ENCODE results near the gene ADCY7. TPM values are rescaled to one million over a fixed set of nuclear protein-coding genes. Genes with fewer than 3 reads are reported as not detected.

Gene ADCY7
- total and polyA plus RNA-seq, 4 donors = 20.9 to 105 (median 38.5) TPM

GRCh38 chr16:50275098-50275415 lies 8.7 kb downstream of the ADCY7 start:
- DNase-seq (no peak), ATAC-seq (ENCODE audit: insufficient read depth, low FRiP score) (no peak)
- H3K9ac ChIP-seq (ENCODE audit: insufficient read depth in 1 of 2, low read length in 2 of 2) = no peak overlapping the region
- no peak for TF ChIP-seq CTCF (IDR thresholded peaks at IDR 0.05; ENCODE audit: control extremely low read depth, extremely low read depth)
- H3K4me1 ChIP-seq (ENCODE audit: control insufficient read depth in 5 of 5, insufficient read depth in 5 of 5, low read length in 5 of 5) = peaks cover 0 to 11% (median 0%) of the 10 kb centered on the region in 5 donors
- no peaks in the 10 kb centered on the region for H3K36me3 ChIP-seq (ENCODE audit: control insufficient read depth in 4 of 4, insufficient read depth in 4 of 4, low read length in 4 of 4)
- WGBS, 2 donors = 85 to 89% methylated on average over 3 of the region's 3 CpGs
- no peaks in the 10 kb centered on the region for H3K27me3 ChIP-seq (ENCODE audit: control insufficient read depth in 3 of 3, insufficient read depth in 3 of 3, low read length in 2 of 3)
- H3K9me3 ChIP-seq (ENCODE audit: control insufficient read depth in 4 of 4, insufficient read depth in 3 of 4, low read length in 3 of 4) = peaks cover 0 to 2% (median 0%) of the 10 kb centered on the region in 4 donors
- peak overlapping the region; percentile 18 for H3K4me3 ChIP-seq
- H3K27ac ChIP-seq (ENCODE audit: low read depth in 1 of 2, low read length in 1 of 2) = peak overlapping the region in 1 of 2 donors; percentile 69

- Histone ChIP-seq H3K4me1 (ENCODE audit: control insufficient read depth in 5 of 5, insufficient read depth in 5 of 5, low read length in 5 of 5) (peaks cover 0 to 11% (median 0%) of the 10 kb centered on the region in 5 donors), H3K9me3 (ENCODE audit: control insufficient read depth in 4 of 4, insufficient read depth in 3 of 4, low read length in 3 of 4) (no peaks in the 10 kb centered on the region), H3K4me3 (no peak overlapping the region), H3K27ac (ENCODE audit: low read depth in 1 of 2, low read length in 1 of 2) (peak overlapping the region in 1 of 2 donors; percentile 69), H3K36me3 (ENCODE audit: control insufficient read depth in 4 of 4, insufficient read depth in 4 of 4, low read length in 4 of 4) (no peaks in the 10 kb centered on the region), H3K9ac (ENCODE audit: insufficient read depth in 1 of 2, low read length in 2 of 2) (no peak overlapping the region), H3K27me3 (ENCODE audit: control insufficient read depth in 3 of 3, insufficient read depth in 3 of 3, low read length in 2 of 3) (no peaks in the 10 kb centered on the region)
- TF ChIP-seq CTCF (IDR thresholded peaks at IDR 0.05; ENCODE audit: control extremely low read depth, extremely low read depth) = no peak
- no peak for ATAC-seq (ENCODE audit: insufficient read depth, low FRiP score)
- WGBS, 2 donors = 82 to 85% methylated on average over 12 of the region's 12 CpGs
- no peak for DNase-seq
Measured at GRCh38 chr16:50275428-50276325, 9.3 kb downstream of the ADCY7 start.

- no peak for DNase-seq
- Histone ChIP-seq H3K36me3 (ENCODE audit: control insufficient read depth in 4 of 4, insufficient read depth in 4 of 4, low read length in 4 of 4) (no peaks in the 10 kb centered on the region), H3K27ac (ENCODE audit: low read depth in 1 of 2, low read length in 1 of 2) (peak overlapping the region in 1 of 2 donors; percentile 50), H3K9ac (ENCODE audit: insufficient read depth in 1 of 2, low read length in 2 of 2) (no peak overlapping the region), H3K4me3 (no peak overlapping the region), H3K27me3 (ENCODE audit: control insufficient read depth in 3 of 3, insufficient read depth in 3 of 3, low read length in 2 of 3) (no peaks in the 10 kb centered on the region), H3K4me1 (ENCODE audit: control insufficient read depth in 5 of 5, insufficient read depth in 5 of 5, low read length in 5 of 5) (peaks cover 0 to 14% (median 0%) of the 10 kb centered on the region in 5 donors), H3K9me3 (ENCODE audit: control insufficient read depth in 4 of 4, insufficient read depth in 3 of 4, low read length in 3 of 4) (no peaks in the 10 kb centered on the region)
- no peak for TF ChIP-seq CTCF (IDR thresholded peaks at IDR 0.05; ENCODE audit: control extremely low read depth, extremely low read depth)
- 36 to 83% methylated on average over 2 of the region's 2 CpGs for WGBS, 2 donors
- no peak for ATAC-seq (ENCODE audit: insufficient read depth, low FRiP score)
Measured at GRCh38 chr16:50276326-50276640, 9.9 kb downstream of the ADCY7 start.

All from lung (tissue), 12 donors.